Measurements from ENCODE around the gene ESPN.
A peak's percentile ranks its signal among the peaks of the same experiment; 100 is the strongest.

Gene ESPN

DNA sequence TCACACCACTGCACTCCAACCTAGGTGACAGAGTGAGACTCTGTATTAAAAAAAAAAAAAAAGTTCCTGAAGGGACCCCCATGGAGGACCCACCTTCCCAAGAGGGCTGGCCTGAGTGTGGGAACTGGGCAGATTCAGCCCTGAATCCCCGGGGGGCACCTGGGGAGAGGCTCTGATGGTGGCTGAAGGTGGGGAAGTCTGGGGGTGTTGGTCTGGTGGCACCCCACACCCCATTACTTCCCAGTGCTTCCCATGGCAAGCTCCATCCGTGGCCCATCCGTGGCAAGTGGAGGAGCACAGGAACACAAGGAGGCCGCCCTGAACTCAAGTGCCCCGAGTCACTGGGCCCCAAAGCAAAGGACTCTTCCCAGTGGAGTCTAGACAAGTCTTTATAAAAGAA is 42.2 kb downstream of the ESPN start:
- DNase-seq: no peak

- DNase-seq: no peak
Observed at GRCh38 chr1:6467224-6467623, 42.6 kb downstream of the ESPN start.

DNA sequence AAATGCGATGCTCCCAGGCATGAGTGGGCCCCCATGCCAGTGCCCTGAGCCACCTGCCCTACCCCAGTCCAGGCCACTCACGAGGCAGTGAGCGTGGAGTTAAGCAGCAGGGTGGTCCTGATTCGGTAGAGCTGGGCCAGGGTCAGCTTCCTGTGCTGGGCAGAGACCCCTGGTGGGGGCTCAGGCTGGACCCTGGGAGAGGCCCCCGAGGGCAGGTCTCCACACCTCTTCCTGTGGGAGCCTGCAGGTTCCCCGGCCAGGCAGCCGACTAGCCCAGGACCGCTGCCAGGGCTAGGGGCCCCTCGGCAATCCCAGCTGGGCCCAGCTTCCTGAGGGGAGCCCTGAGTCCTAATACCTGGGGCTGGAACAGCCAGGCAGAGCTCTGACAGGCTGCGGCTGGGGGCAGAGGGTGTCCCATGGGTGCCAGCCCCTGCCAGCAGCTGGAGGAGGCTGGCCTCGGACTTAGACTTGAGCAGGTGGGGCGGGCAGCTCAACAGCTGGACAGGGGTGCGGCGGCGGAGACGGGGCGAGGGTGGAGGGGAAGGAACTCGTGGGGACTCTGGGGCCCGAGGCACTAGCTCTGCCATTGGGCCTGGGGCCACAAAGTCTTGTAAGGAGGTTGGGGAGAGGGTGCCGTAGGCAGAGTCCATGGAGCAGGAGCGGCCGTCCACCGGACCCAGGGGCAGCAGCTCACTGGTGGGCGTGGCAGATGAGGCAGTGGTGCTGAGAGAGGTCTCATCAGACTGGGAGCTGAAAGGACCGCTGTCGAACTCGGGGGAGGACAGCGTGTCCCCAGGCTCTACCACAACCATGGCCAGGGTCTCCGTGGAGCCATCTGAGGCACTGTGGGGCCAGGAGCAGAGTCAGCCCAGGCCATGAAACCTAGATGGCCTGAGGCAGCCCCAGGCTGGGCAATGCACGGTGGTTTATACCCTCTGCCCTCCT is 43.4 kb downstream of the ESPN start:
- DNase-seq: no peak

GRCh38 chr1:6468729-6469461 is 44.3 kb downstream of the ESPN start:
- no peak for DNase-seq

DNA sequence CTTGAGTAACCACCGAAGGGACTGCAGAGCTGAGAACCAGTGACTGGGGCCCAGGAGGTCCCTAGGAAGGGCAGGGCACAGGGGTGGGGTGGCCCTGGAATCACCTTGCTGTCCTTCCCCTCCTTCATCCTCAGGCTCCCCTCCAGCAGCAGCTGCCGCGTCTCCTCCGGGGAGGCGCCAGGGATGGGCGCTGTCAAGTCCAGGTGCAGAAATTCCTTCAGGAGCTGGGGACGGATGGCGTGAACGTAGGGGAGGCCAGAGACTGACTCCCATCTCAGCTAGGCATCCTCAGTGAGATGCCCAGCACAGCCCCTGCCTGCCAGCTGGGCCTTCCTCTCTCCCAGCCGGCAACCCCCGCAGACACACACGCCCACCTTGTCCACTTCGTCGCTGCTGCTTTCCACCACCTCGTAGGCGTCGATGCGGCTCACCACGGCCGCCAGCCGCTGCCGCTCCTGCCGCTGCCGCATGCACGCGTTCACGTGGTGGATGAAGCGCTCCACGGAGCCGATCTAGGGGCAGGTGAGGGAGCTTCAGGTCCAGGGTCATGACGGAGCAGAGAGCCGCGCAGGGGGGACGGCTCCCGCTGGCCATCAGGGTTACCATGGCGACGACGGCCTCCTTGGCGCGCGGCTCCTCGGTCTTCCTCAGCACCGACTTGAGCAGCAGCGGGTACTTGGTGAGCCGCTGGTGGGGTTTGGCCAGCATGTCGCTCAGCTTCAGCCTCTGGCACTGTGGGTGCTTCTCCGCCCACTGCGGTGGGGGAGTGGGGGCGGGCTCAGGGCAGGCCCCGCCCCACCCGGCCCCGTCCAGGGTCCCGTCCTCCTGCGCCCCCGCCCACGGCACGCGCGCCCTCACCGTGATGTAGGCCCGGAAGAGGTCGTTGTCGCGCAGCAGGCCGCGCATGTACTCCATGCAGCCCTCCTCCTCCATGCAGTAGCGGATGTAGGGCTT is 45.8 kb downstream of the ESPN start:
- DNase-seq: no peak

DNA sequence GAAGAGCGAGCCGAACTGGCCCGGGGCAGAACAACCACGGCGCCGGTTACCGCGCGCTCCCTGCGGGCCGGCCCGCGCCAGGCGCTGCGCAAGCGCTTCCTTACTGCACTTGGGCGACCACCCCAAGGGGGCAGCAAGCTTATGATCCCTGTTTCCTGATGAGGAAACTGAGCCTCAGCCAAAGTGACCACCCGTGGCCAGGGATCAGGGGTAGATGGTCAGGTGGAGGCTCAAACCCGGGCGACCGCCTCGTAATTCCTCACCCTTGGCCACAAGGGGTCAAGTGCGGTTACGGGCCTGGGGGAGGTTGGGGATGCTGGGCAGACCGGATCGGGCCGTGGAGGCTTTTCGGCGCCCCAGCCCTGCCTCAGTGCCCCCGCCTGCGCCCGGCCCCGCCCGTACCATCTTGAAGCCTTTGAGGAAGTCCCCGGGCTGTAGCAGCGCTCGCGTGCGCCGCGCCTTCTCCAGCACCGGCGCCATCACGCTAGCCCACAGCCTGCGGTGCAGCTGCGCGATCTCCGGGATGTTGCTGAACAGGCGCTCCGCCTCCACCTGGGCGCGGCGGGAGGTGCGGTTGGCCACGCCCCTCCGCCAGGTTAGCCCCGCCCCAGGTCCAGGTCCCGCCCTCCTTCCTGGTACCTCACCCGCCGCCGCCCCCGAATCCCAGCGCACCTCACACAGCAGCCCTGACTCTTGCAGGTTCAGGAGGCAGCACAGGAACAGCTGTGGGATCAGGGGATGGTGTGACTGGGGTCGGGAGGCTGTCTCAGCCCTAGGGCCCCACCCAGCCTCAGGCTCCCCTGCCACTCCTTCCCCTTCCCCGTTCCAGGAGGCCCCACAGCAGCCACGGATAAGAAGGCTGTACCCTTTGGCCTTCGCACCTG is 46.8 kb downstream of the ESPN start:
- DNase-seq: no peak

DNA sequence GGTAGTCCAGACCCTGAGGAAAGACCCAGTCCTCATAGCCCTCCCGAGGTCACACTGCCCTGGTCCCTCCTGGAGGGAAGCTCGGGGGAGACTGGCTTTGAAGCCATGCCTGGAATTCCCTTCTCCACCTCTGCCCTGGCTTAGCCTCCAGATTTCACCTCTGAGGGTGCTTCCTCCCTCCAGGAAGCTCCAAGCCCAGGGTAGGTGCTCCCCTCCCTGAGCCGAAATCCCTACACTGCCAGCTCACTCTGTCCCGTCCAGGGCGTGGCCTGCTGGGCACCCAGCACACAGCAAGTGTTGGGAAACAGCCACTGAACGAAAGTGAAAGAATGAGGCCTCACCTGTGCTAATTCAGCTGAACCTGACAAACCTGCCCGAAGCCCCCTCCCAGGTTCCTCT is 47.4 kb downstream of the ESPN start:
- no peak for DNase-seq

- DNase-seq: no peak
Observed at GRCh38 chr1:6472391-6472790, 47.8 kb downstream of the ESPN start.

GRCh38 chr1:6473156-6473555 is 48.6 kb downstream of the ESPN start:
- no peak for DNase-seq

- DNase-seq: no peak
Observed at GRCh38 chr1:6473974-6474814, 49.6 kb downstream of the ESPN start.

DNA sequence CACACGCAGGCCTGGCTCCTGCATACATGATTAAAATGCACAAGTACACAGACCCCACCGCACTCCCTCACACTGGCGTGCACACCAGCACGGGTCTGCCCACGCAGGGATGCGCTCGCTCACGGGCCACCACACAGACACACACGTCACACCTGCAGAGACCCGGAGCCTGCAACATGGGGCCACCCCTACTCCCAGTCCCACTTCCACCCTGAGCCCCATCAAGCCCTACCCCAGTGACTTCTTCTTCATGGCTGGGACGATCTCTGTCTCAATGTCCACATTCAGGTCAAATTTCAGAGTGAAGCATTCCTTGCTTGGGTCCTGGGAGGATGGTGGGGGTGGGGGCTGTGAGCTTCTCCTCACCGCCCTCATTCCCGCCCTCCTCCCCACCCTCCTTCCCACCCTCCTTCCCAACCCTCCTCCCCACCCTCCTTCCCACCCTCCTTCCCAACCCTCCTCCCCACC is 50.3 kb downstream of the ESPN start:
- DNase-seq: no peak

- peak; percentile 27 for DNase-seq
Observed at GRCh38 chr1:6475381-6476133, 51.0 kb downstream of the ESPN start.

GRCh38 chr1:6476483-6476882 is 51.9 kb downstream of the ESPN start:
- no peak for DNase-seq

DNA sequence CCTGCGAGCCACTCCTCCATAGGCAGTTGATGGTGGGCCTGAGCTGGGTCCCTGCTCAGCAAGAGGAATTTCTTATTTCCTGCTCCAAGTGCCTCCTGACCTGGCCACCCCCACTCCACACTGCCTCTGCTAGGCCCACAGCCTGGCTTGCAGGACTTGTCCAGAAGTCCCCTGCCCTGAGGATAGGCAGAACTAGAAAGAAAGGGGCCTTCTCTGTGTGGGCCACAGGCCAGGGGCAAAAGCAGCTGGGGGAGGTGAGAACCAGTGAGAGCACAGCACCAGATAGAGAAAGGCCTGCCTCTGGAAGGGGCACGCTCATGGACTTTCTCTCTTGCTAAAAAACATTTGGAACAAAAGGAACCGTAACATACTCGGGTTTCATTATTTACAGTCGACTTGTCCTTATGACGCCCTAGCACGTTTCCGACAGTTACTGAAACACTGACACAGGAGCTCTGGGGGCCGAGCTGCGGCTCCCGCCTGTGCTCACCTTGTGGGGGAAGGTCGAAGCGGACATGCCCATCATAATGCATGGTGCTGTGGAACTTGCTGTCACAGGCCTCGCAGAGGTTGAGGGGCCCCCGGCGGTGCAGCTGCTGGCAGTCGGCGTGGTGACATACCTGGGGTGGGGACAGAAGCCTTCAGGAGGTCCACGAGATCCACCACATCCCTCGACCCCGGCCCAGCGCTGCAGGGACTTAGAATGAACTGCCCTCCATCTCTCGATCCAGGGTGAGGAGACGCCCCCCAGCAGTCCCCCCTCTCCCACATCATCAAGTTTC is 52.7 kb downstream of the ESPN start:
- DNase-seq: no peak

- no peak for DNase-seq
Observed at GRCh38 chr1:6481820-6482219, 57.2 kb downstream of the ESPN start.

GRCh38 chr1:6483017-6483760 is 58.6 kb downstream of the ESPN start:
- DNase-seq: no peak

GRCh38 chr1:6483761-6484117 is 59.2 kb downstream of the ESPN start:
- no peak for DNase-seq

DNA sequence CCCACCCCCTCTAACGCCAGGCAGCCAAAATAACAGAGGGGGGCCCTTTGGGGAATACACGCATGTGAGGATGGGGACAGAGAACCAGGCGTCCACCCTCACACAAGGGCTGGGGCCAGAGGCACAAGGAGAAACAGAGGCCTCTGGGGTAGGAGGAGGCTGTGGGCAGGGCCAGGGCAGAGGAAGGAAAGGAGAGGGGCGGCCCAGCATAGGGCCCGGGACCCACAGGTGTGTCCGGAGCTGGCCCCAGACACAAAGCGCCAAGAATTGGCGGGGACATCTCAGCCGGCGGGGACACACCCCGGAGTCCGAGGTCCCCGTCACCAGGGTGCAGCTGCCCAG is 60.2 kb downstream of the ESPN start:
- DNase-seq: no peak

Measured in NK-92 treated with Interleukin-12 subunit alpha and Interleukin-12 subunit beta, amount 100 ng/mL, for 24 hours (cell line).